Aorta (tissue), 5 donors: Measurements from ENCODE around the gene AKAP13. TPM values are rescaled to one million over a fixed set of nuclear protein-coding genes. Genes with fewer than 3 reads are reported as not detected.

Experiments used
- ATAC-seq: fragments of 200-7000 bp; cut with Tn5 transposase; one replicate; pipeline ENCODE4 v1.9.1; 2022; ENCODE audit warnings: moderate library complexity; ENCODE audit not compliant: low FRiP score
- DNase-seq, 2 donors: peaks; one replicate each; pipeline ENCODE4 v3.0.0-alpha.2; 2020
- H3K27ac ChIP-seq, 2 donors: one replicate each; pipeline ENCODE4 v1.5.1; 2013; ENCODE audit warnings: low read length in 2 of 2, mild to moderate bottlenecking in 2 of 2, moderate library complexity in 2 of 2, control low read depth in 1 of 2, inconsistent platforms in 1 of 2, low read depth in 1 of 2
- H3K27me3 ChIP-seq, 2 donors: one replicate each; pipeline ENCODE4 v1.6.1; 2013; ENCODE audit warnings: control low read depth in 1 of 2, low read length in 1 of 2, mild to moderate bottlenecking in 1 of 2, moderate library complexity in 1 of 2; ENCODE audit not compliant: insufficient read depth in 2 of 2, control insufficient read depth in 1 of 2
- H3K36me3 ChIP-seq, 2 donors: one replicate each; pipeline ENCODE4 v1.6.1; 2013; ENCODE audit warnings: control low read depth in 1 of 2, low read length in 1 of 2, mild to moderate bottlenecking in 1 of 2; ENCODE audit not compliant: insufficient read depth in 2 of 2, control insufficient read depth in 1 of 2
- H3K4me1 ChIP-seq, 2 donors: one replicate each; pipeline ENCODE4 v1.6.1; 2013; ENCODE audit warnings: low read length in 2 of 2, control low read depth in 1 of 2, mild to moderate bottlenecking in 1 of 2, moderate library complexity in 1 of 2; ENCODE audit not compliant: insufficient read depth in 2 of 2, control insufficient read depth in 1 of 2
- H3K4me3 ChIP-seq, 2 donors: one replicate each; pipeline ENCODE4 v1.5.1; 2013; ENCODE audit warnings: low read length in 2 of 2, control low read depth in 1 of 2, mild to moderate bottlenecking in 1 of 2
- H3K9me3 ChIP-seq: one replicate; pipeline ENCODE4 v1.6.1; 2013; ENCODE audit warnings: mild to moderate bottlenecking, low read length; ENCODE audit not compliant: control insufficient read depth
- WGBS, 2 donors: extraction: QIAGEN DNeasy Blood & Tissue Kit; methylation state at CpG; one replicate each; pipeline ENCODE4 v1.1.7; 2013; 5-methylcytosine and 5-hydroxymethylcytosine counted together
- intact Hi-C, 2 donors: fragments of 100-400 bp; cut with DNase I; formaldehyde crosslinking; loops; one replicate each; pipeline versions ENCODE4 v1.14.2 to v1.15.0; 2022
- polyA plus RNA-seq, 2 donors: library from polyadenylated mRNA; stranded (reverse); fragments of 200-250 nt; gene quantifications; one replicate each; pipeline ENCODE4 v1.2.3, GENCODE V29; 2013
- total RNA-seq, 2 donors: library from RNA; stranded (reverse); fragmentation: NEBNext Ultra II Directional; extraction: Animal tissue kit (Norgen Biotek cat#: 25700); gene quantifications; one replicate each; pipeline ENCODE4 v1.2.1, GENCODE V29; 2021
- donor health status: healthy with polysubstance abuse.
- donor health status: Bipolar disorder and iron deficiency.
- donor health status: DM: no; HTN: no; CAD: no.
- donor health status: DM: no; HTN: no; CAD: no.
- donor health status: DM: yes; HTN: yes; CAD: no.

The AKAP13 gene
- total and polyA plus RNA-seq, 4 donors: 29.6 to 267 (median 138) TPM

DNA sequence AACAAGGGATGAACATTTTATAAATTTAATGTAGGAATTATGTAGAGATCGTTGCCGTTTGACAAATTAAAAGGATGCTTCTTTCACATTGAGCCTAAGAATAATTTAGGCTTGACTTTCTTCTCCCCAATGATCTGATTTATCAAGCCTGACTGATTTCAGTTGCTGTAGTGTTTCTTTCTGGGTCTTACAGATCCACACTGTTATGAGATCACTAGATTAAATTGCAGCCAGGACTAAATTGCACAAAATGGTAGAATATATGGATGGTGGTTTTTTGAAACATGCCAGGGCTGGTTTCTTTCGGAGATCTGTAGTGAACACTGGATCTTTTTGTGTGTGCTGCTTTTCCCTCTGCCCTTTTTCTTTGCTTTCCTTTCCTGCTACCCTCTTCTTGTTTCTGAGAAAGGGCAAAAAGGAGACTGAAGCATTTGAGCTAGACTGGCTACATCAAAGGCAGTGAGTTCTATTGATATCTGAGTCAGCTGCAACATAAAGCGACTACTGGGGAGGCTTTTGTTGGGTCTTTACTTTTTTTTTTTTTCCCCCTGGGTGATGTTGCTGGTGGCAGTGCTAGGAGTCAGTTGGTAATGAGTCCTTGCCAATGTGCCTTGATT is 83.0 kb downstream of the AKAP13 start:
- Histone ChIP-seq H3K9me3 (no peaks in the 10 kb centered on the region), H3K27ac (no peak overlapping the region), H3K36me3 (no peaks in the 10 kb centered on the region), H3K4me1 (peaks cover 2 to 6% of the 10 kb centered on the region in 2 donors), H3K27me3 (no peaks in the 10 kb centered on the region), H3K4me3 (no peak overlapping the region)
- intact Hi-C loops: no loop called here
- no peak for ATAC-seq
- WGBS, 2 donors: 95 to 96% methylated on average over 4 of the region's 4 CpGs
- no peak for DNase-seq

DNA sequence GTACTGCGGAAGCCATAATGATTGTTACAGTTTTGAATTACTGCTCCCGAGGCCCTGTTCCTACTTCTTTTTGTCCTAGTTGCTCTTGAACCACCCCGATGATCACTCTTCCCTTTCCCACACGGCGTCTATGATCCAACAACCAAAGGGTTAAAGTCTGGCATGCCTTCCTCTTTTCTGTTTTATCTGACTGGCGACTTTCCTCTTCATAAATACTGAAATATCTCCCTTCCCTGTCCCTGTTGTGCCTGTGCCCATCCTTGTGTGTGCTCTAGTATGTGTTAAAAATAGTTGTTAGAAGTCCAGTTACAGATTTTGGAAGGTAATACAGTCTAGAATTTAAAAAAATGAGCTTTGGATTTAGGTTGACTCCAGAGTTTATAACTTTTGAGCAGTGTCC is 83.6 kb downstream of the AKAP13 start:
- intact Hi-C loops: no loop called here
- WGBS, 2 donors: 51 to 57% methylated on average over 6 of the region's 6 CpGs
- H3K4me1 ChIP-seq: peaks cover 2 to 6% of the 10 kb centered on the region in 2 donors
- H3K27me3 ChIP-seq: no peaks in the 10 kb centered on the region
- H3K4me3 ChIP-seq: no peak overlapping the region
- no peaks in the 10 kb centered on the region for H3K36me3 ChIP-seq
- H3K9me3 ChIP-seq: no peaks in the 10 kb centered on the region
- no peak overlapping the region for H3K27ac ChIP-seq
- no peak for DNase-seq
- ATAC-seq: no peak

DNA sequence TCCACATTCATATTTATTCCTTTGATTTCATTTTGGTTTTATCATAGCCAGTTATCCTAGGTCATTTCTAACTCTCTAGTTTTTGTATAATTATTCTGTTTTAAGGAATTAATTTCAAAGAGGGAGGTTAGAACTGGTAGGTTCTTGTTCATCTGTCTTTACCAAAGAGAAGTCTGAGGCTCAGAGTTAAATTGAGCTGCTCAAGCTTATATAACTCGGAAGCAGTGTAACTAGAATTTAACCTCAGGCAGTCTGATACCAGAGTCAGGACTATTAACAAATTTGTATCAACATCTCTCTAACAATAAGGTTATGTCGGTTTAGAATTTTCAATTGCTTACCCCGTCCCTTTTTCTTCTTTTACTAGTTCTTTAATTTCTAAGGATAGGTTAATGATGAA is 84.1 kb downstream of the AKAP13 start:
- DNase-seq (no peak), ATAC-seq (no peak)
- no peak overlapping the region for H3K4me3 ChIP-seq
- H3K9me3 ChIP-seq: no peaks in the 10 kb centered on the region
- H3K4me1 ChIP-seq: peaks cover 2 to 6% of the 10 kb centered on the region in 2 donors
- no peak overlapping the region for H3K27ac ChIP-seq
- intact Hi-C loops: no loop called here
- 79 to 85% methylated on average over 3 of the region's 3 CpGs for WGBS, 2 donors
- no peaks in the 10 kb centered on the region for H3K27me3 ChIP-seq
- no peaks in the 10 kb centered on the region for H3K36me3 ChIP-seq

DNA sequence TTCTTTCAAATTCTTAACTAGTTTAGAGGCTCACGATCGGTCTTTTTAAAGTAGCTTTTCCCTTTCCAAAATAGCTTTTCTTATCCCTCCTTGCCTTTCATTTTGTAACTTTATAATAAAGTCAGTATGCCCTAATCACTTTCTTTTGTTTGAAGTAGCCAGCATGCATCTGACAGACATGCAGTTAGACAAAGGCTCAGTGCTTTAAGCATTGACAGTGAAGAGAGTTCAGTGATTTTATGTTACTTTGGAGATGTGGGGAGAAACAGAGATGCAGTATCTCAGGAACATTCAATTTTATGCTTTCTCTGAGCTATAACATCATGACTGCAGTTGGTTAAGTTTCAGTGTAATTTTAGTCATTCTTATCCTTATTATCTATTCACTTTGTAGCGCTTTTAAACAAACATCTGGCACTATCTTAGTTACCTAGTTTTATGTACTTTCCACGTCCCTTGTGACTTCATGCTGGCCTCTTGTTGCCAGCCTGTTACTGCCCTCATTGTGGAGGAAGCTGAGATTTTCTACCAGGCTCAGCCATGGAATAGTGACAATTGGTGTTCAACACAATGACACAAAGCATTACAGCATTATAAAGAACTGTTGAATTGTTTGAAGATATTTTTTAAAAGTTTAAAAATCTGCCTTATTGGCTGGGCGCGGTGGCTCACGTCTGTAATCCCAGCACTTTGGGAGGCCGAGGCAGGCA is 90.3 kb downstream of the AKAP13 start:
- no peak for ATAC-seq
- Histone ChIP-seq H3K9me3 (no peaks in the 10 kb centered on the region), H3K27me3 (no peaks in the 10 kb centered on the region), H3K27ac (no peak overlapping the region), H3K4me3 (no peak overlapping the region), H3K36me3 (no peaks in the 10 kb centered on the region), H3K4me1 (peaks cover 0 to 8% of the 10 kb centered on the region in 2 donors)
- intact Hi-C loops: no loop called here
- 85 to 86% methylated on average over 8 of the region's 8 CpGs for WGBS, 2 donors
- no peak for DNase-seq

DNA sequence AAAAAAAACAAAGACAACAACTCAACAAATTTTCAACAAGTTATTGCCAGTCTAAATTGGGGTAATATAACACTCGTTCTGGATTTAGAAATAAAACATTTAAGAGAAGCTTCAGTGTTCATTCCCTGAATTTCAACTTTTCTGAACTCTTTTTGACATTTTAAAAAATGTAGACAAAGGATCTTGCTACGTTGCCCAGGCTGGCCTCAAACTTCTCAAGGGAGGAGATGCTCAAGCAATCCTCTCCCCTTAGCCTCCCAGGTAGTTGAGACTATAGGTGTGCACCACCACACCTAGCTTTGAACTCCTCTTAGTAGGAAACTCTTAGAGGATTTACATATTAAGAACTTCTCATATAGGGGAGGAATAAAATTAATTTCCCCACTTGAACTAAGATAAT is 91.9 kb downstream of the AKAP13 start:
- Histone ChIP-seq H3K27ac (no peak overlapping the region), H3K27me3 (no peaks in the 10 kb centered on the region), H3K4me3 (no peak overlapping the region), H3K4me1 (peaks cover 0 to 8% of the 10 kb centered on the region in 2 donors), H3K9me3 (no peaks in the 10 kb centered on the region), H3K36me3 (no peaks in the 10 kb centered on the region)
- intact Hi-C loops: no loop called here
- WGBS, 2 donors: 94 to 96% methylated on average over 2 of the region's 2 CpGs
- ATAC-seq: no peak
- no peak for DNase-seq

DNA sequence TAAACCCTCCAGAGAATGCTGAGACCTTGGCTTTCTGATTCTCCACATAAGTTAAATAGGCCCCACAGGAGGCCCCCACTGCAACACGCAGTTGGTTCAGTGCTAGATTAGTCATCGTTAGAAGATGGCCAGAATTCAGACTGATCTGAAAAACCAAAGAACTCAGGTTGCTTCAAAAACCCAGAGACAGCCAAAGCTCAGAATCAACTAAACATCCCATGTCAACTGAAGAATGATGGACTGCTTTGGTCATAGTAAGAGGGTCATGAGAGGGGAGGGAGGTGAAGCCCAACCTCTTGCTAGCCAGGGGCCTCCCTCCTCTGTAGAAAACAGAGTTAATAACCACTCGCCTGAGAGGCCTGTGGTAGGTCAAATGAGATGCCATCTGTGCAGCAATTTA is 93.1 kb downstream of the AKAP13 start:
- Histone ChIP-seq H3K36me3 (no peaks in the 10 kb centered on the region), H3K27ac (no peak overlapping the region), H3K4me3 (no peak overlapping the region), H3K27me3 (no peaks in the 10 kb centered on the region), H3K4me1 (peaks cover 0 to 8% of the 10 kb centered on the region in 2 donors), H3K9me3 (no peaks in the 10 kb centered on the region)
- WGBS, 2 donors: 37 to 44% methylated on average over 3 of the region's 3 CpGs
- ATAC-seq: no peak
- intact Hi-C loops: no loop called here
- DNase-seq: no peak

DNA sequence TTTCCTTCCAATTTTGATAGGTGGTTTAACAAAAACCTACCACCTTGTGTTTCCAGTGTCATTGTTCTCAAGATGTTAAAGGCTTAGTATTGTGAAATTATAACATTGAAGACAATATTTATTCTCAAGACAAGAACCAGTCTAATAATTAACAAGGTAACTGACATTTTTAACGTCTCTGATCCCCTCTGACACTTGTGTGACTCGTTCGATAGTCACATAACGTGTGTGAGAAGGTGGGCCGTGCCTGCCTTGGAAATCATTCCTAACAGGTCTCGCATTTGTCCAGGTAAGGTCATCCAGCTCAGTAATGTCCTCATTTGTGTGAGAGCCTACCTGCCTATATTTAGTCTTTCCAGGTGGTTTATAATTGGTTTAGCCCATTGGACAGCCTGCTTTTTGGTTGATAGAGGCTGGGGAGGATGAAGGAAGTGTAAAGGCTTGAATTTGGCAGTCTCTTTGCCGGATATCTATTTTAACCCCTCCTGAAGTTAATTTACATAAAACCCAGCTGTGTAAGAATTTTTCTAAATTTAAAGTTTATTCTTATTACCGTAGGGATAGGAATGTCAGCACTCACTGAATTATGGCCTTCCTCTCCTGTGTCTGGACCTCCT is 94.4 kb downstream of the AKAP13 start:
- DNase-seq: no peak
- H3K4me1 ChIP-seq: peaks cover 3 to 8% of the 10 kb centered on the region in 2 donors
- intact Hi-C loops: no loop called here
- H3K4me3 ChIP-seq: no peak overlapping the region
- WGBS, 2 donors: 81 to 87% methylated on average over 8 of the region's 8 CpGs
- no peaks in the 10 kb centered on the region for H3K9me3 ChIP-seq
- H3K27ac ChIP-seq: no peak overlapping the region
- H3K27me3 ChIP-seq: no peaks in the 10 kb centered on the region
- H3K36me3 ChIP-seq: no peaks in the 10 kb centered on the region
- no peak for ATAC-seq

DNA sequence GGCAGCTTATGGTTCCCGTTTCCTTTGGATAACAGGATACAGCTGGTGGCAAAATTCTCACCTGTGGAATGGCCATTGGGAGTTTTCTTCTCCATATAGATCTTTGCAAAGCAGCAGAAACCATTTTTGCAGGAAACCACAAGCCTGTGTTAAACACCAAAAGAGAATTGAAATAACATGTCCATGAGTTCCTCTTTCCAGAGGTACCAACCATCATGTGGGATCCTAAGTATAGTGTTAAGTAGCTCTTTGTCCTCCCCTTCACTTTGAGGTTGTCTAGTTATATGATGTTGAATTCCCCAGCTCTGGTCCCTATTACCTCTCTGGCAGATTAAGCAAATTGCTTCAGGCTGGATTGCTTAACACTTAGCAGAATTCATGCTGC is 94.9 kb downstream of the AKAP13 start:
- no peaks in the 10 kb centered on the region for H3K36me3 ChIP-seq
- no peaks in the 10 kb centered on the region for H3K27me3 ChIP-seq
- no peak for DNase-seq
- no peak for ATAC-seq
- no peaks in the 10 kb centered on the region for H3K9me3 ChIP-seq
- H3K27ac ChIP-seq: no peak overlapping the region
- WGBS, 2 donors: 92 to 96% methylated on average over 1 of the region's 1 CpG
- intact Hi-C loops: no loop called here
- no peak overlapping the region for H3K4me3 ChIP-seq
- H3K4me1 ChIP-seq: peaks cover 3 to 8% of the 10 kb centered on the region in 2 donors

DNA sequence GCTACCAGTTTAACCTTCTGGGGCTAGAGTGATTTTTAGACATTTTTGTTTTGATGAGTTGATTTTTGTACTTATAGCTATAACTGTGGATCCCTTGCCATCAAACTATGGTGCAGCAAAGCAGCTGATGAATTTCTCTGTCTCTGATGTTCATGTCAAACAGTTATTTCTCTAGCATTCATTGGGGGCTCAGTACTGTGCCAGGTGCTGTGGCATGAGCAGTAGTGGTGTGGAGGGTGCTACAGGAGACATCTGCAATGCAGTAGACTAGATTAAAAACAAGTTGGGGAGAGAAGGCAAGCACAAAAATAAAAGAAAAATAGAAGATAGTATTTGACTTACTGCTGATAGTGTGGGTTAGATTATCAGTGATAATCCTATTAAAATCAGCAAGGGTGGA is 95.3 kb downstream of the AKAP13 start:
- no peak for ATAC-seq
- H3K4me1 ChIP-seq: peaks cover 3 to 8% of the 10 kb centered on the region in 2 donors
- intact Hi-C loops: no loop called here
- H3K9me3 ChIP-seq: no peaks in the 10 kb centered on the region
- DNase-seq: no peak
- no peaks in the 10 kb centered on the region for H3K36me3 ChIP-seq
- H3K27ac ChIP-seq: no peak overlapping the region
- no peaks in the 10 kb centered on the region for H3K27me3 ChIP-seq
- no peak overlapping the region for H3K4me3 ChIP-seq
